Endometrial microvascular endothelial cells (primary cell): ENCODE data around the gene TTLL1. TPM values are rescaled to one million over a fixed set of nuclear protein-coding genes. Genes with fewer than 3 reads are reported as not detected.

Experiments used
- in situ Hi-C: cut with HindIII; loops from 2 replicates; pipeline ENCODE4 v1.10.0; 2017; ENCODE audit warnings: low sequenced_read_pairs, low pct_unique_long_range_greater_than_20kb; ENCODE audit errors: inconsistent ontology term
- total RNA-seq: library from RNA; depleted of rRNA; stranded (reverse); fragments of >200 nt; gene quantifications from one replicate; pipeline ENCODE4 v1.2.3, GENCODE V29; 2015; ENCODE audit errors: inconsistent ontology term

The TTLL1 gene
- 11.2 TPM for total RNA-seq

DNA sequence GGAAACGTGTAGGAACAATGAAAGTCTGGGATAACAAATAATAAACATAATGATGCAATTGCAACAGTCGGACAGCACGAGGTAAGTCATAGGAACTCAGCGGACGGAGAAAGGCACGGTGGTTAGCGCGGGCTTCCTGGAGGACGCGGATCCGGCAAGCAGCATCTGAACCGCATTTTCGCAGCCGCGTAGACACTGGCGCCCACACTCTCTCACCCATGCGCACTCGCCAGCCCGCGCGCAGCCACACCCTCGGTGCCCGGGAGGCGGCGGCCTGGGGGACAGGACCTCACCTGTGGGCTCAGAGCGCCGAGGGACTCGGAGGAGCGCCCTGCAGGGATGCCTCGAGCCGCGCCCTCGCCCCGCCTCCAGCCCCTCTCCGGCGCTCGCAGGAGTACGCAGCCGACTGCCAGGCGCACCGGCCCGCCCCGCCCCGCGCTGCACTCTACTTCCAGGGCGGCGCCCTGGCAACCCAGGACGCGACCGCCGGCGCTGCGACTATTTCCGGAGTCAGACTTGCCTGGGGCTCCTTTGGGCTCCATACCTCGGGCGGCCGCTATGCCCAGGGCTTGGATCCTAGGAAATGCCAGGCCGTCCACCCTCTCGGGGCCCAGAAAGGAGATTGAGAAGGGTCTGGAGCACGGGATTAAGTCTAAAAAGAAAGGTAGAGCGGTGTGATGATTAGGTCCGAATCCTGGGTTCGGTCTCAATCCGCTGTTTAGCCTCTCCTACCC is at the start of gene TTLL1:
TTLL1 (minus strand) TSS at position 408 of the 734 bp plus-strand sequence. CDS start 13,805 bp downstream, outside the sequence.
- in situ Hi-C loops: no loop called here

GRCh38 chr22:43136801-43137200 is 47.6 kb upstream of the TTLL1 start:
- in situ Hi-C loops: no loop called here

DNA sequence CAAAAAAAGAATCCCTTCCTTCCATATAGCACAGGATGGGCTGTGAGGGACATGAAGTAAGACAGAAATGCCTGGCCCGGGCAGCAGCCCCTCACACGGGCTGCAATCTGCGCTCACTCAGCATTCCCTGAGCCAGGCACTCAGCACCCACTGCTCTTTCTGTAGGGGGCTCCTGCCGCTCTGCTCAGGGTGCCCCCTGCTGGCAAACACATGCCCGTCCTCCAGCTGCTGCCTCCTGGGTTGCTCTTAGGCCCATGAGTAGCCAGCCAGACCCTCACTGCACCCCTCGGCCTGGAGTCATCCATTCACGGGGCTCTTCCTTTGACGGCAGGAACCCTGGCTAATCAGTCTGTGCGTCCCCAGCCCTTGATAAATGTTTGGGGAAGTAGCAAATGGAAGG is 47.1 kb upstream of the TTLL1 start:
- in situ Hi-C loops: no loop called here

- in situ Hi-C loops: no loop called here
Observed at GRCh38 chr22:43135565-43135964, 46.4 kb upstream of the TTLL1 start.

DNA sequence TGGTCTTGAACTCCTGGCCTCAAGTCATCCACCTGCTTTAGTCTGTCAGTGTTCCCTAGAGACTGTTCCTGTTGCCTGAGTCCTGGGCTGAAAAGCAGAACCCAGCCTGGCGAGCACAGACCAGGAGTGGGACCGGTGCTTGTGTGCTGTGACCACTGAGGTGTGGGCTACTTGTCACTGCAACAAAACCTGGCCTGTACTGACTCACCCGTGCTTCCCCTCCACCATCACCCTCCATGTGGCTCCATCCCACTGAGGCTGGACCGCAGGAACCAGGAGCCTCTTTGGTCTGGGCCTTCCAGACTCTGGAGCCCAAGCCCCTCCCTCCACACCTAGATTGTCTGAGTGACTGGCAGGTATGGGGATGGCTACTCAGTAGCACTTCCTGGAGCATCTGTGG is 45.4 kb upstream of the TTLL1 start:
- in situ Hi-C loops: no loop called here

GRCh38 chr22:43133401-43133800 is 44.2 kb upstream of the TTLL1 start:
- in situ Hi-C loops: no loop called here

DNA sequence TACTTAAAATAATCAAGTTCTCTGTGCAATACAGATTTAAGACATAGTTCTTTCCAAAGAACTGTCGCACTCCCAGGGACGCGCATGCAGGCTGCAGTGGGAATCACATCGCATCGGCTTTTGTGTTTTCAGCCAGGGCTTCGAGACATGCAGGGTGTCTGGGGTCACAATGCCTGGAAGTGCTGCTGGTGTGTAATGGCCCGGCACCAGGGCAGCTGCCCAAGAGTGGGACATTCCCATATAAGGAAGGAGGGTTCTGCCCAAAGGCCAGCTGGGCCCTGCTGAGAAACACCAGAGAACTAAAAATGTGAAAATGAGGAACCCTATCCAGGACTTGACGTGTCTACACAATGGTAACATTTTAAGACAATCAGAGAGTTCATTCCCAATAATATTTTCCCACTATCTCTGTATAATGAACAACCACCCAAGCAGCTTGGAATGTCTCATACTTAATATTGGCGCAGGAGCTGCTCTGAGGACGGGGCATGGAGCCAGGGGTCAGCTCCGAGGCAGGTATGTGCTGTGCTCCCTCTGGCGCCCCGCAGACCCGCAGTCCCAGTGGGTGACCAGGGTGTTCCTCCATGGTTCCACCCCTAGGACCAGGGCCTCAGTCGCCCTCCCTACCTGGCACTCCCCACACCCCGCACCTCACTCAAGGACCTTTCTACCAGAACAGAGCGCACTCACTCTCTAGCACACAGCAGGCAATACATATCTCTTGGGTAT is 42.7 kb upstream of the TTLL1 start:
- in situ Hi-C loops: no loop called here

DNA sequence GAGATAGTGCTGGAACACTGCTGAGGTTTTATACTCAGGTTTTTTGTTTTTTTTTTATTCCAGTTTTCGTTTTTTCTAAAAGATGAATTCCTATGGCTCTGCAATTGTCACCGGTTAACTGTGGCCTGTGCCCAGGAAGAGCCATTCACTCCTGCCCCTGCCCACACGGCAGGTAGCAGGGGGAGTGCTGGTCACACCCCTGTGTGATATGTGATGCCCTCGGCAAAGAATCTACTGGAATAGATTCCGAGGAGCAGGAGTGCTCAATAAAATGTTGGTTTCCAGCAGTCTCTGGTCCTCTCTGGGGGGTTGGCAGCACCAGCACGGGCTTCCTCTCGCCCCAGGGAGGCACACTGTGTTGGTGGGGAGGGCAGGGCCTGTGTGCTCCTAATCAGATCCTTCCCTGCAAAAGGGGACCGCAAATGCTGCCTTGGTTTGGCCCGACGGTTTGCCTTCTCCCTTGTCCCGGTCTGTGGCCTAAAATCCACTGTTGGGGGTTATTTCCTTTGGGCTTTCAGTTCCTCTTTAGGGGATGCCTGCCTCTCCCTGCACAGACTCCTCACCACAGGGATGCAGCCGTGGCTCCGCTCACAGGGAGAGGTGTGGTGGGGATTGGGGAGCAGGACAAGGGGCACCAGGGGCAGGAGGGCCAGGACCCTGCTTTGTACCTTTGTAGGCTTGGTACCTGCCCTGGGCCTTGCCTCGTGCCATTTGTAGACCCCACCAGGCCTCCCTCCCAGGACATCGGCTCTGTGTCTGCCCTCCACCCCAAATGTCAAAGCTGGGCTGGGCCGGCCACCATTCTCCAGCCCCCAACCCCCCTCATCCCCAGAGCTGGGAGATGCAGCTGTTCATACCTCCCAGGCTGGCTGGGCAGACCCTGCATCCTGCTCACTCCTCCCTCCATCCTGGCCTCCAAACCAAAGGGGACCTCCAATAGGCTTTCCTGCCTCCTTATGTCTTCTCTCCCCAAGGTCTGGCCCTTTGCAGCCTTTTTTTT is 40.5 kb upstream of the TTLL1 start:
- in situ Hi-C loops: no loop called here

GRCh38 chr22:43128928-43129424 is 39.8 kb upstream of the TTLL1 start:
- in situ Hi-C loops: no loop called here

DNA sequence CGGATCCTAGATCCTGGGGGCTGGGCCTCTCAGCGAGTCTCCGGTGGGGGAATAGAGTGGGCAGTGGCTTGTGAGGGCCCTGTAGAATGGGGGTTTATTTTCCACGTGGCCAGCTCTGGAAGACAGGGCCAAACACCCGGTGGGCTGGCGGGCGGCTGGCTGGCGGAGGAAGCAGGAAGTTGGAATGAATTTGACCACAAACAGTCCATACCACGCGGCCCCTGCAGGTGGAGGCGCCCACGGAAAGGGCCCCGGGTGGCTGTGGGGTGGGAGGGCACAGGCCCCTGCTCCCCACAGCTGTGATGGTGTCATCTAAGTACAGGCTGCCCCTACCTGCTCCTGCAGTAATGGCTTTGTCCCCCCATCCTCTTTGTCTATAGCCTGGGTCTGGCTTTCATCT is 38.9 kb upstream of the TTLL1 start:
- in situ Hi-C loops: no loop called here

DNA sequence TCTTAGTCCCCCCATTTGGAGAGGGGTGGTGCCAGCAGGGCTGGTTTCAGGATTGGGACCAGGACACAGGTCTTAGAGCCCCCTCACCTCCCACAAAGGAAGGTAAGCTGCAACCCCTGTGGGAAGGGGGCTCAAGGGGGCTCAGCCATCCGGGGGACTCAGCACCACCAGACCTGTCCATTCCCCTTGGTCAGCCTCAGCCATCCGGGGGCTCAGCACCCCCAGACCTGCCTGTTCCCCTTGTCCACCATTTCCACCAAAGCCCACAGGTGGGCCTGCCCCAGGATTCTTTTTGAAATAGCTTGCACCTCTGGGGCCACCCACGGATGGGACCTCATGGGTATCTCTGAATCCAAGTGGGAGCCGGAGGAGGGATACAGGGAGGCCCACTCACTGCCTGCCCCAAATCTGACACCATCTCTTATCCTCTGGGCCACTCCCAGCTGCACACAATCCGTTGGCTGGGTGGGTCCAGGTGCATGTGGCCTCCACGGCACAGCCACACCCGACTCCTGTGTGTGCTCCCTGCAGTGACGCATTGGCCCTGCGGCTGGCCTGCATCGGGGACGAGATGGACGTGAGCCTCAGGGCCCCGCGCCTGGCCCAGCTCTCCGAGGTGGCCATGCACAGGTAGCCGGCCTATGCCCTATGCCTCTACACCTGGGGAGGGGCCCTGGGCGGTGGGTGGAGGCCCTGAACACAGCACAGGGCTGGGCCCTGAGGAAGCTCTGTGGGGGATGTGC is 38.1 kb upstream of the TTLL1 start:
- in situ Hi-C loops: no loop called here

DNA sequence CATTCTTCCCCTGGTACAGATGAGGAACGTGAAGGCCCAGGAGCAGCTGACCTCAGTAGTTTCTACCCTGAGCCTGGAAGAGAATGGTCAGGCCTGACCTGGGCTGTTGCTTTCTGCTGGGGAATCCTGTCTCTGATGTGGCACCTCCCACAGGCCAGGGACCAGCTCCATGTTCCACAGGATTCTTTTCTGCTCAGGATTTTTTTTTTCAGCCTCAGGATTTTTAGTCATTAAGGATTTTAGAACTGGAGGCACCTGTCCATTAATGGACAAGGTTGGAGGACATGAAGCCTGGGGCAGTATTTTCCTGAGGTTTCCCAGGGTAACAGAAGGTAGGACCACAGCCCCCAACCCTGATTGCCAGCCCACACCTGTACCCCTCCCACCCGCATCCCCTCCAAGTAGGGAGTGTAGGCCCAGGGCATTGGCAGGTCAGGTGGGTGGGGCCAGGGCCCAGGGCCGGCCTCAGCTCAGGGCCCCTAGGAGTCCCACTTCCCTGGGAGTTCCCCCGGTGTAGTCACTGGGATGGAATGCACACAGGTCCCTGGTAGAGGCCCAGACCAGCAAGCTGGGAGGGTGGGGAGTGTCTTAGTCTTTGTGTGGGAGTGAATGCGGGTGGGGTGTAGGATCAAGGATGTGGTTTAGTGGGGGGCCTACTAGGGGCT is 37.4 kb upstream of the TTLL1 start:
- in situ Hi-C loops: no loop called here

- in situ Hi-C loops: no loop called here
Observed at GRCh38 chr22:43118953-43119458, 29.8 kb upstream of the TTLL1 start.

DNA sequence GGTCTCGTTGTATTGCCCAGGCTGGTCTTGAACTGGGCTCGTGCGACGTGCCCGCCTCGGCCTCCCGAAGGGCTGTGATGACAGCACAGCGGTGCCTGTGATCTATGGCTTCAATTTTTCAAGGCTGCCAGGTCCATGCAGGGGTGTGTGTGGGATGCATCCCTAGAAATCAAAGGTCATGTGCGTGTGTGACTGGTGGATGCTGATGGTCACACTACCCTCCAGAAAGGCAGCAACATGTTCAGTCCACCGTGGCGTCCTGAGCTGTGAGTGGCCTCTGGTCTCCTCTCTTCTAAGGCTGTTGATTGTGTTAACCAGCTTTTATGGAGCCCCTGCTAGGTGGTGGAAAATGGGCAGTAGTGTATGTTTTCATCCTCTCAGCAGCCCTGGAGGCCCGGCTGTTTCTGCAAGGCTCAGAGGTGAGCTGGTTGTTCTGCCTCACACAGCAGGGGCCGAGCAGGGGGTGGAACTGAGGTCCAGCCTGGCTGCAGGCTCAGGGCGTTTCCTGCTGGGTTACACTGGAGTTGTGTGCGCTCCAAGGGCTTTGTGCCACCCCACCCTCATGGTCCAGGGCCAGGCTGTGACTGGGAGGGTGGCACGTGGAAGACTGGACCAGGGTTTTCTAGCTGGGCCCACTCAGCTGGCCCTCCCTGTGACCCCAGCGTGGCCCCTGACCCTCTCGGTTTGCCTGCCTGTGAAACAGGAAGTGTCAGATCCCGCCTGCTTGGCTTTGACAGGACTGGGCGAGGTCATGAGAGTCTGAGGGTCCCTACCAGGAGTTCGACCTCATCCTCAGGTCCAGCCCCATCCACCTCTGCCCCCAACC is 29.0 kb upstream of the TTLL1 start:
- in situ Hi-C loops: no loop called here

DNA sequence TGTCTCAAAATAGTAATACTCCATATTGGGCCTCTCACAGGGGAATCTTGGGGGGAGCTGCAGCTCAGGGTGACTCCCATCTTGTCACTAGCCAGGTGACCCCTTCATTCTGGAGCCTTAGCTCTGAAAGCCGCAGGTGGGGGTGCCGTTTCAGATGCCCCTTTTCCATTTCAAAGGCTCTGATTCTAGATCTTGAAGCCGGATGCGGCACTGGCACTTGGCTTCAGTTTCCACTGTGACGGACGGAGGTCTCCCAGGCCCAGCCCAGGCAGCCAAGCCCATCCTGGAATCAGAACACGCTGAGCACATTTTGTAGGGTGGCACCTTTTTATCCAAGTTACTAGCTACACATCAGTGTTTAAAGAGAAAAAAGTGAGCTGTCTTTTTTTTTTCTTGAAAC is 27.7 kb upstream of the TTLL1 start:
- in situ Hi-C loops: no loop called here

GRCh38 chr22:43114958-43115357 is 25.8 kb upstream of the TTLL1 start:
- in situ Hi-C loops: no loop called here
